HL-60 (cell line): ENCODE results near the gene TRIM44.

ENCODE experiments used
- CTCF ChIP-seq: IDR thresholded peaks from one replicate; pipeline ENCODE4 v1.5.1; 2011; ENCODE audit warnings: low read length, control low read depth, inconsistent platforms; ENCODE audit not compliant: insufficient read depth
- GABPA ChIP-seq: IDR thresholded peaks from 2 replicates; pipeline ENCODE4 v1.6.1; 2012; ENCODE audit warnings: low read depth
- SPI1 ChIP-seq: IDR thresholded peaks from 2 replicates; pipeline ENCODE4 v1.6.1; 2012; ENCODE audit warnings: low read depth, mild to moderate bottlenecking, borderline replicate concordance

DNA sequence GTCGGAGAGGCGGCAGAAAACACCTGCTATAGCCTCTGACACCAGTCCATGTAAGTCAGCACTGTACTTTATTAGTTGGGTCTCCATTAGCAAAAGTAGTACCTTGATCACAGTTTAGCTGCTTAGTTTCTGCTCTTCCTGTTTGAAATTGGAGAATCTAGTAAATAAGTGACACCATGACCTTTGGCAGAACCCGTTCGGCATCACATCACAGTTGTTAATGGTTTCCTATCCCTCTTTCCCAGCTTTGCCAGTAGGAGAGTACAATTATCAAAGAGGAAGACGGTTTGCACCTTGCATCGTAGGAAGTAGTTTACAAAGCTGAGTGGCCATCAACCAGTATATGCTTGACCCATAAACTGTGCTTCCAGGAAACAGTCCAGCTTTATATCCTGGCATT is 101.8 kb downstream of the TRIM44 start:
- TF ChIP-seq CTCF (no peak), SPI1 (no peak), GABPA (no peak)
